ENCODE data around the gene PRKCA.

- TF ChIP-seq ZFP36 (IDR thresholded peaks at IDR 0.05; ENCODE audit: low read depth, low read length, partially characterized antibody) (no peak), POLR2AphosphoS5 (IDR thresholded peaks at IDR 0.05; ENCODE audit: control insufficient read depth, insufficient read depth, low read depth, low read length) (no peak), CTCF (IDR thresholded peaks at IDR 0.05 in 2 of 3, conservative IDR thresholded peaks at IDR 0.05 in 1 of 3; ENCODE audit: insufficient read depth in 2 of 3, low read depth in 1 of 3, low read length in 3 of 3) (no peak), BACH1 (tag; IDR thresholded peaks at IDR 0.05) (no peak)
- TF ChIP-seq, protein P1, sequence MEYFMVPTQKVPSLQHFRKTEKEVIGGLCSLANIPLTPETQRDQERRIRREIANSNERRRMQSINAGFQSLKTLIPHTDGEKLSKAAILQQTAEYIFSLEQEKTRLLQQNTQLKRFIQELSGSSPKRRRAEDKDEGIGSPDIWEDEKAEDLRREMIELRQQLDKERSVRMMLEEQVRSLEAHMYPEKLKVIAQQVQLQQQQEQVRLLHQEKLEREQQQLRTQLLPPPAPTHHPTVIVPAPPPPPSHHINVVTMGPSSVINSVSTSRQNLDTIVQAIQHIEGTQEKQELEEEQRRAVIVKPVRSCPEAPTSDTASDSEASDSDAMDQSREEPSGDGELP (CRISPR knock-in tag; IDR thresholded peaks at IDR 0.05; ENCODE audit: borderline replicate concordance), result no peak
Measured at GRCh38 chr17:66387392-66387981, 85.1 kb downstream of the PRKCA start.

Data from K562 (cell line).